Measurements from ENCODE around the gene IMPA2.
"Not testable (repeated sequence)": the region's sequence is repeated elsewhere in the genome, so short reads cannot be mapped to it uniquely, and the experiment has no call there.

Gene IMPA2

GRCh38 chr18:12067671-12068070 lies 86.4 kb downstream of the IMPA2 start:
- DNase-seq (ENCODE audit: insufficient read length, low spot score), result no peak
- no peak for FAIRE-seq

DNA sequence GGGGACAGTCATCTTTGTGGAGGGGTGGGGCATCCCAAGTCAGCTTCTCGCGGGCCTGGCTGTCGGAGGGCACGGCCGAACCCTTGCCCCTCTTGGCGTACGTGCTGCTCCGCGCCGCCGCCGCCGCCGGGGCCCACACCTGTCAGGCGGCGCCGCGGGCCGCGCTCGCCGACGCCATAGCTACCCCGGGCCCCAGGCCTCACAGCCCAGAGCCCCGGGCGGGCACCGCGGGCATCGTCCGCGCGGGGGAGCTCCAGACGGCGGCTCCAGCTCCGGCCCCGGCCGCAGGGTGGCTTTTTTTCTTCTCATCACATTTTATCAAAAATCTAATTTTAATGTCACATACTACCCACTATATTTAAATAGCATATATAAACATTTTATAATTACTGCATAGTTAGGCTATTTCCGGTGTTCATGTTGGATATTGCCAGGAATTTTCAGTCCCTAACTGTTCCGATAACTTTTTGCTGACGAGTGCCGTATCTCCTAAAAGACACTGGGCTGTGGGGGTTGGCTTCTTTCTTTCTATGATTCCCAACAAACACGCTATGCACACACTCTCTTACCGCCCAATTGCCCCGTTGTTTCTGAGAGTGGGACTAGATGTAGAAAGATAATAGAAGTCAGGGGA lies 87.1 kb downstream of the IMPA2 start:
- not testable (repeated sequence) for FAIRE-seq; DNase-seq (ENCODE audit: insufficient read length, low spot score)

- FAIRE-seq (no peak), DNase-seq (ENCODE audit: insufficient read length, low spot score) (no peak)
Measured at GRCh38 chr18:12068950-12069320, 87.6 kb downstream of the IMPA2 start.

DNA sequence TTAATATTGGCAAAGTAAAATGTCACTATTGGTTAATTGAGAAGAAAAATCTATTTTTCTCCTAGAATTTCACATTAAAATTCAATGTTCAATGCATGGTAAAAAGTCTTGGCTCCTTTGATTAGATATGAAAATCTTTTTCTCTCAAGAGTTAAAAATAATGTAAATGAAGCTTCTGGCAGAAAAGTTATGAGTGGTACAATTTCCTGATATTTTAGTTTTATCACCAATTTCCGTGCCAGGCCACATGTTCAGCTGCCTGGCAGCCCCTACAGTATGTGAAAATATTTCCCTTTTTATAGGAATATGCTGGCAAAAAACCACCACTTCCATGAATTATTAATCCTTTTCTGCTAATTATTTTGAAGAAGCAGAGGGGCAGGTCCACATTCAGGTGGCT lies 89.8 kb downstream of the IMPA2 start:
- not testable (repeated sequence) for DNase-seq (ENCODE audit: insufficient read length, low spot score); FAIRE-seq

GRCh38 chr18:12072996-12073395 lies 91.7 kb downstream of the IMPA2 start:
- DNase-seq (ENCODE audit: insufficient read length, low spot score), result no peak
- FAIRE-seq, result no peak

- FAIRE-seq, result no peak
- DNase-seq (ENCODE audit: insufficient read length, low spot score), result no peak
Measured at GRCh38 chr18:12074736-12075135, 93.4 kb downstream of the IMPA2 start.

GRCh38 chr18:12076424-12077140 lies 95.3 kb downstream of the IMPA2 start:
- FAIRE-seq (no peak), DNase-seq (ENCODE audit: insufficient read length, low spot score) (no peak)

- not testable (repeated sequence) for FAIRE-seq; DNase-seq (ENCODE audit: insufficient read length, low spot score)
Measured at GRCh38 chr18:12077994-12078393, 96.7 kb downstream of the IMPA2 start.

DNA sequence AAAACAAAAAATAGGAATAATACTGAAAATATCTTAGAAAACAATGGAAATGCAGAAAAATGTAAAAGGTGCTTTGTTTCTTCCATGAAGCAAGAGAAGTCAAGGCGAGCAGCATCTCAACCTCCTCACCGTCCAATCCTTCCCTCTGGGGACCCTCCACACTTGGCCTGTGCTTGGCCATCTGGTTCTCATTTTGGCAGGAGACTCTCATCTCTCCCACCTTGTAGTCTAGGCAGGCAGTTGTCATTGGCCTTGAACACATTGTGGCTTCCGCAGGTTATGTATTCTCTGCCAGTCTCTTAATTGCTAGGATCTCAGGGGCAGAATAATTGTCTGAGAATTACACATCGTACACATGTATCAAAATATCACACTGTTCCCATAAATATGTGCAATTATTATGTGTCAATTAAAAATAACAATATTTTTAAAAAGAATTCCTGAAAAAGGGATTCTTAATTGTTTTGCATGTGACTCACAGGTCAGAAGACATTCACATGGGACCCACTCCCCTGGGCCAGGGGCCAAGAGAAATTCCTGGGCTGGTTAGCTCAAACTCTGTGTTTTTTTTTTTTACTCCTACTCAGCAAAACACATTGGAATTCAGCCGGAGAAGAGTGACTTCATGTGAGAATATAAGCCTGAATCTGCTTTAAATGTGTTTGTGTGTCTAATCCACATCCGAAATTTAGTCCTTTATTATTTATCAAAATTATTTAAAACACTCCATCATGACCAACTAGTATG lies 98.4 kb downstream of the IMPA2 start:
- FAIRE-seq (no peak), DNase-seq (ENCODE audit: insufficient read length, low spot score) (no peak)
